Measurements from ENCODE around the gene EPHB2.
"Not testable (repeated sequence)": the region's sequence is repeated elsewhere in the genome, so short reads cannot be mapped to it uniquely, and the experiment has no call there.

DNA sequence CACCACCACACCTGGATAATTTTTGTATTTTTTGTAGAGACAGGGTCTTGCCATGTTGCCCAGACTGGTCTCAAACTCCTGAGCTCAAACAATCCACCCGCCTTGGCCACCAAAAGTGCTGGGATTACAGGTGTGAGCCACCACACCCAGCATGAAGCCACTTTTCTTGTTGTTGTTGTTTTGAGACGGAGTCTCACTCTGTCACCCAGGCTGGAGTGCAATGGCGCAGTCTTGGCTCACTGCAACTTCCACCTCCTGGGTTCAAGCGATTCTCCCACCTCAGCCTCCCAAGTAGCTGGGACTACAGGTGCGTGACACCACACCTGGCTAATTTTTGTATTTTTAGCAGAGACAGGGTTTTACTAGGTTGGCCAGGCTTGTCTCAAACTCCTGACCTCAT, 234.5 kb downstream of the EPHB2 start:
- not testable (repeated sequence) for TF ChIP-seq CTCF, POLR2A (IDR thresholded peaks at IDR 0.05)
